ENCODE data around the gene HNRNPL.

DNA sequence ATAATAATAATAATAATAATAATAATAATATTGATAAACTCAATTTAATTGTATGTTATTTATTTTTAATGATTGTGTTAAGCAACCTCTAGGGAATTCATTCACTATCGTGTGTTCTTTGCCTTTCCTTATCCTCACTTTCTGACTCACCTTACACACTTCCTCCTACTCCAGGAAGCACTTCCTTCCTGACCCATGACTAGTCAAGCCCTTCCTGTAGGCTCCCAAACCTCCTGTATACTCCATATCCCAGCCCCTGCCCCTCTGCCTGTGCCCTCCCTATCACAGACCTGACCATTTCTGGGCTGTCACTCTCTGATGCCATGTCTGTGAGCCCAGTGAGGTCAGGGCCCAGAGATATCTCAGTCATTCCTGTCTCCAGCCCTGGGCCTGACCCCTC, 44.6 kb downstream of the HNRNPL start:
- TF ChIP-seq, protein P1, sequence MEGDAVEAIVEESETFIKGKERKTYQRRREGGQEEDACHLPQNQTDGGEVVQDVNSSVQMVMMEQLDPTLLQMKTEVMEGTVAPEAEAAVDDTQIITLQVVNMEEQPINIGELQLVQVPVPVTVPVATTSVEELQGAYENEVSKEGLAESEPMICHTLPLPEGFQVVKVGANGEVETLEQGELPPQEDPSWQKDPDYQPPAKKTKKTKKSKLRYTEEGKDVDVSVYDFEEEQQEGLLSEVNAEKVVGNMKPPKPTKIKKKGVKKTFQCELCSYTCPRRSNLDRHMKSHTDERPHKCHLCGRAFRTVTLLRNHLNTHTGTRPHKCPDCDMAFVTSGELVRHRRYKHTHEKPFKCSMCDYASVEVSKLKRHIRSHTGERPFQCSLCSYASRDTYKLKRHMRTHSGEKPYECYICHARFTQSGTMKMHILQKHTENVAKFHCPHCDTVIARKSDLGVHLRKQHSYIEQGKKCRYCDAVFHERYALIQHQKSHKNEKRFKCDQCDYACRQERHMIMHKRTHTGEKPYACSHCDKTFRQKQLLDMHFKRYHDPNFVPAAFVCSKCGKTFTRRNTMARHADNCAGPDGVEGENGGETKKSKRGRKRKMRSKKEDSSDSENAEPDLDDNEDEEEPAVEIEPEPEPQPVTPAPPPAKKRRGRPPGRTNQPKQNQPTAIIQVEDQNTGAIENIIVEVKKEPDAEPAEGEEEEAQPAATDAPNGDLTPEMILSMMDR (IDR thresholded peaks at IDR 0.05): no peak
- no peak for TF ChIP-seq POLR2AphosphoS5 (IDR thresholded peaks at IDR 0.05)
- TF ChIP-seq EP300 (IDR thresholded peaks at IDR 0.05): no peak
